Spleen (tissue), 3 donors: ENCODE results near the gene LEFTY2.

Source experiments
- POLR2A ChIP-seq, 3 donors: fragments of 450-650 bp; IDR thresholded peaks; one replicate each; pipeline ENCODE4 v1.5.1; 2017; ENCODE audit warnings: antibody characterized with exemption in 3 of 3, mild to moderate bottlenecking in 1 of 3
- POLR2AphosphoS5 ChIP-seq, 3 donors: sonication (generic); formaldehyde crosslinking; IDR thresholded peaks; one replicate each; pipeline ENCODE4 v1.5.1; 2017; ENCODE audit warnings: antibody characterized with exemption in 3 of 3

DNA sequence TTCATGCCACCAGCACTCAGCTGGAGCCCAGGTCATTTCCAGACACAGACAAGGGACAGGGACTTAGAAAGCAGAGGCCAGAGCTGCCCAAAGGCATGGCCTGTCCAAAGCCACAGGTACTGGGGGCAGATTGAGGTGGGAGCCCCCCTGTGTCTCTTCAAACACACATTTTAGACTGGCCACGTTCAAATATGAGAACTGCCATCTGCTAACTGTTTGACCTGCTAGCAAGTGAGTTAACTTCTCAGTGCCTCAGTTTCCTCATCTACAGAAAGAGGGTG is 862 bp upstream of the LEFTY2 start:
- TF ChIP-seq POLR2A (IDR thresholded peaks at IDR 0.05): no peak
- TF ChIP-seq POLR2AphosphoS5 (IDR thresholded peaks at IDR 0.05): no peak
